GM19035 (cell line): ENCODE data around the gene TMPRSS7.

Source experiments
- ATAC-seq: cut with Tn5 transposase; IDR thresholded peaks from one replicate; pipeline ENCODE4 v1.9.1; 2021; ENCODE audit not compliant: unreplicated experiment

TMPRSS7 gene

GRCh38 chr3:112127522-112128494 lies 93.3 kb downstream of the TMPRSS7 start:
- ATAC-seq: no peak

- ATAC-seq: peak; percentile 42
Measured at GRCh38 chr3:112128843-112129727, 94.5 kb downstream of the TMPRSS7 start.

GRCh38 chr3:112129925-112130637 lies 95.5 kb downstream of the TMPRSS7 start:
- ATAC-seq: no peak

- no peak for ATAC-seq
Measured at GRCh38 chr3:112130638-112130993, 96.1 kb downstream of the TMPRSS7 start.
